Esophagus squamous epithelium (tissue), 4 donors: ENCODE results near the gene ZNF439.

Experiments
- POLR2A ChIP-seq, 4 donors: fragments of 450-650 bp; IDR thresholded peaks; one replicate each; pipeline ENCODE4 v1.6.1; 2017; ENCODE audit warnings: antibody characterized with exemption in 4 of 4, mild to moderate bottlenecking in 4 of 4, moderate library complexity in 3 of 4
- TF ChIP-seq, protein P1 (sequence below), 6 experiments: fragments of 450-650 bp in 4 of 6; fragments of 200-600 bp in 2 of 6; sonication (generic) in 2 of 6; IDR thresholded peaks; one replicate each; pipeline ENCODE4 v1.5.1; 2016 to 2019; ENCODE audit warnings: antibody characterized with exemption in 6 of 6, mild to moderate bottlenecking in 4 of 6, moderate library complexity in 4 of 6

DNA sequence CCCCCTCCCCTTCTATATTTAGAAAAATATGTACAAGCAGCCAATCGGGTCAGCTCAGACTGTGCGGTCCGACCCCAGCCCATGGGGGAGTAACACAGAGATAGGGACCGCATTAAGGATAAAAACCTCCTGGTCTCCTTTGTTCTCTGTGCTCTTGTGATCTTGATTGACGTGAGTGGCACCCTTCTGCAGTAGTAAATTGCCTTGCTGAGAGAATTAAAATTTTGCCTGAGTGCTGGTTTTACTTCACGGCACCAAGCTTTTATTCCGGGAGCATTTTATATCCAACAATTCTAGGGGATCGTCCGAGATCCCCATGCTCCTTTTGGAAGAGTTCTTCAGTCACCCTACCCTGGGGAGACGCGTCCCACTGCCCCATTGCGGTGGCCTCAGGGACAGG, 32.1 kb downstream of the ZNF439 start:
- no peak for TF ChIP-seq POLR2A (IDR thresholded peaks at IDR 0.05)
- TF ChIP-seq, protein P1, sequence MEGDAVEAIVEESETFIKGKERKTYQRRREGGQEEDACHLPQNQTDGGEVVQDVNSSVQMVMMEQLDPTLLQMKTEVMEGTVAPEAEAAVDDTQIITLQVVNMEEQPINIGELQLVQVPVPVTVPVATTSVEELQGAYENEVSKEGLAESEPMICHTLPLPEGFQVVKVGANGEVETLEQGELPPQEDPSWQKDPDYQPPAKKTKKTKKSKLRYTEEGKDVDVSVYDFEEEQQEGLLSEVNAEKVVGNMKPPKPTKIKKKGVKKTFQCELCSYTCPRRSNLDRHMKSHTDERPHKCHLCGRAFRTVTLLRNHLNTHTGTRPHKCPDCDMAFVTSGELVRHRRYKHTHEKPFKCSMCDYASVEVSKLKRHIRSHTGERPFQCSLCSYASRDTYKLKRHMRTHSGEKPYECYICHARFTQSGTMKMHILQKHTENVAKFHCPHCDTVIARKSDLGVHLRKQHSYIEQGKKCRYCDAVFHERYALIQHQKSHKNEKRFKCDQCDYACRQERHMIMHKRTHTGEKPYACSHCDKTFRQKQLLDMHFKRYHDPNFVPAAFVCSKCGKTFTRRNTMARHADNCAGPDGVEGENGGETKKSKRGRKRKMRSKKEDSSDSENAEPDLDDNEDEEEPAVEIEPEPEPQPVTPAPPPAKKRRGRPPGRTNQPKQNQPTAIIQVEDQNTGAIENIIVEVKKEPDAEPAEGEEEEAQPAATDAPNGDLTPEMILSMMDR (IDR thresholded peaks at IDR 0.05): no peak
